GM18870 (cell line): ENCODE data around the gene SRGAP1.

Experiments
- ATAC-seq: cut with Tn5 transposase; IDR thresholded peaks from one replicate; pipeline ENCODE4 v1.9.1; 2021; ENCODE audit warnings: moderate library complexity; ENCODE audit not compliant: unreplicated experiment

SRGAP1 gene

DNA sequence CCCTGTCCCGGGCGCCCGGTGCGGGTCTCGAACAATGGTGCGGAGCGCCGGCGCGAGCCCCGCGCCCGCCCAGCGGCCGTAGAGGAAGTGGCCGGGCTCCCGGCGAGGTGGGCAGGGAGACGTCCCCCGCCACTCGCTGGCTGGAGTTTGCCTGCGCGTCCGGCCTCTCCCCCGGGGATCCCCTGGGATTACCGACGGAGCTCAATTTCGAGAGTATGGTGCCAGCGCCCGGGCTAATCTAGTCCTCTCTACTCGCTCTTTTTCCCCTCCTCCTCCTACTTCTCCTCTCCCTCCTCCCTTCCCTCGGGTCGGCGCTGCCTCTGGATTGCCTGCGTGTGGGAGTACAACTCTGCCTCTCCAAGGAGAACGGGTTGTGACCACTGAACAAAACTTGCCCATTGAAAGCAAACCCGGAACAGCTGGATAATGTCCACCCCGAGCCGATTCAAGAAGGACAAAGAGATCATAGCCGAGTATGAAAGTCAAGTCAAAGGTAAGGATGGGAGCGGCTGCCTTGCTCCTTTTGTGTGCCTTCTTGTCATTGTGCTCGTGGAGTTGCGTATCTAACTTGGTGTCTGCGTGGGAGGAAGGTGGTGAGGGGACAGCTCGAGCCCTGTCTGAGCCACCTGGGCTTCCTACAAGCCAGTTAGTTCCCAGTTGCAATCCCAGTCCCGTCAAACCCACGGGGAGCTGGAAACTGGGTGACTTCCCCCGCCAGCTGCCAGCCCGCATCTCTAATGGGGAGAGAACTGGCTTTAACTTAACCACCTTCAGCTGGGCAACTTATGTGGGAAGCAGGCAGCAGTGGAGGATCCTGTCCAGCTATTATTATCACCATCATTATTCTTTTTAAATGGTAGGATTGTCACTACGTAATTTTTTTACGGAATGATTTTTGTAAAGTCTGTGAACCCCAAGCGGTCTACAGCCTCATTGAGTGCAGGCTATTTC is at the start of gene SRGAP1:
Gene SRGAP1 (plus strand): TSS at position 310 of the 951 bp plus-strand sequence. CDS start 117 bp downstream, at position 427.
- ATAC-seq, result no peak

DNA sequence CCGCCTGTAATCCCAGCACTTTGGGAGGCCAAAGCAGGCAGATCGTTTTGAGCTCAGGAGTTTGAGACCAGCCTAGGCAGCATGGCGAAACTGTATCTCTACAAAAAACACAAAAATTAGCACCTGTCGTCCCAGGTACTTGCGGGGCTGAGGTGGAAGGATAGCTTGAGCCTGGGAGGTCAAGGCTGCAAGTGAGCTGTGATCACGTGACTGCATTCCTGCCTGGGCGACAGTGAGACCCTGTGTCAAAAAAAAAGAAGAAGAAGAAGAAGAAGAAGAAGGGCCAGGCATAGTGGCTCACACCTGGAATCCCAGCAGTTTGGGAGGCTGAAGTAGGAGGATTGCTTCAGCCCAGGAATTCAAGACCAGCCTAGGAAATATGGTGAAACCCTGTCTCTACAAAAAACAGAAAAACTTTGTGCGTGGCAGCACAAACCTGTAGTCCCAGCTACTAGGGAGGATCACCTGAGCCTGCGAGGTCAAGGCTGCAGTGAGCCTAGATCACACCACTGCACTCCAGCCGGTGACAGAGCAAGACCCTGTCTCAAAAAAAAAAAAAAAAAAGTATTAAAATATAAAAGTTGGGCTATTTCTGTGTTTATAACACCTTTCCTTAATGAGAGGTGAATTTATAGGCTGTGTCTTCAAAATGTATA is 49.3 kb upstream of the SRGAP1 start:
- ATAC-seq, result no peak

DNA sequence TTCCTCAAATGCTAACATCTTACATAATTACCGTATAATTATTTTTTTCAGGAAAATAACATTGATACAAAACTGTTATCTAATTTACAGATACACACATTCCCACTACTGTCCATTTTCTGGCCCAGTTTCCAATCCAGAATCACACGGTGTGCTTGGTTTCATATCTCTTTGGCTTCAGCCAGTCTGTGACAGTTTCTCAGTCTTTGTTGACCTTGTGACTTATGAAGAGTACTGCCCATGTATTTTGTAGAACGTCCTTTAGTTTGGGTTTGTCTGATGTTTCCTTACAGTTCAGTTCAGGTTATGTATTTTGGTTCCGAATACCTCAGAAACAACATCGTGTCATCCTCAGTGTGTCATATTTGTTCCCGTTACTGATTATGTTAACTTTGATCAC is 48.6 kb upstream of the SRGAP1 start:
- ATAC-seq, result no peak

DNA sequence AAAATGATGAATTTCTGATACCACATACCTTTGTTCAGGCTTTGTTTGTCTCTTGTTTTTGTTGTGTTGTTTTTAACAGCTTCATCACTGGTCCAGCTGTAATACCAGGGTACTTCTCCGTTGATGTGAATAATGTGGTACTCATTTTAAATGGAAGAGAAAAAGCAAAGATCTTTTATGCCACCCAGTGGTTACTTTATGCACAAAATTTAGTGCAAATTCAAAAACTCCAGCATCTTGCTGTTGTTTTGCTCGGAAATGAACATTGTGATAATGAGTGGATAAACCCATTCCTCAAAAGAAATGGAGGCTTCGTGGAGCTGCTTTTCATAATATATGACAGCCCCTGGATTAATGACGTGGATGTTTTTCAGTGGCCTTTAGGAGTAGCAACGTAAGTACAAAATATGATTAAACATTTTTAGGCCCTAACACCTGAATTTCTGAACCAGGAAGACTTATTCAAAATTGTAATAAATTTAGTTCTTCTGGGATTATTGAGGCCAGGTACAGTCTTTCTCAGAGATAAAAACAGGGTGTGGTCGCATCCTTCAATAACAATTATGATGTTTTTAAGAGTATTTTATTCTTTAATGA is 42.4 kb upstream of the SRGAP1 start:
- ATAC-seq, result no peak

DNA sequence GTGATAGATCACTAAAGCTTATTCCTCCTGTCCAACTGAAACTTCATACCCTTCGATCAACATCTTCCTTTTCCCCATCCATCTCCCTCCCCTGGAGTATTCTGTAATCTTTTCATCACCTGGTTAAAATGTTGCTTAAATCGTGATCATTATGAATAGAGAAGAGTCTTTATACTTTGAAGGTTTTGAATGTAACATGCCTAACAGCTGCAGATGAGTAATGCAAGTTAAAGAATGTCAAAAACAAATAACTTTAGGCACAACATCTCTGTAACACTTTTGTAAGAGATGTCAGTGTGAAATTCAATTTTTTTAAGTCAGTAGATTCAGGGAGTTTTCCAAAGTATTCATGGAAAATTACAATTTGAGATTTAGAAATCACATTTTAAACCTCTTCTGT is 39.8 kb upstream of the SRGAP1 start:
- no peak for ATAC-seq

DNA sequence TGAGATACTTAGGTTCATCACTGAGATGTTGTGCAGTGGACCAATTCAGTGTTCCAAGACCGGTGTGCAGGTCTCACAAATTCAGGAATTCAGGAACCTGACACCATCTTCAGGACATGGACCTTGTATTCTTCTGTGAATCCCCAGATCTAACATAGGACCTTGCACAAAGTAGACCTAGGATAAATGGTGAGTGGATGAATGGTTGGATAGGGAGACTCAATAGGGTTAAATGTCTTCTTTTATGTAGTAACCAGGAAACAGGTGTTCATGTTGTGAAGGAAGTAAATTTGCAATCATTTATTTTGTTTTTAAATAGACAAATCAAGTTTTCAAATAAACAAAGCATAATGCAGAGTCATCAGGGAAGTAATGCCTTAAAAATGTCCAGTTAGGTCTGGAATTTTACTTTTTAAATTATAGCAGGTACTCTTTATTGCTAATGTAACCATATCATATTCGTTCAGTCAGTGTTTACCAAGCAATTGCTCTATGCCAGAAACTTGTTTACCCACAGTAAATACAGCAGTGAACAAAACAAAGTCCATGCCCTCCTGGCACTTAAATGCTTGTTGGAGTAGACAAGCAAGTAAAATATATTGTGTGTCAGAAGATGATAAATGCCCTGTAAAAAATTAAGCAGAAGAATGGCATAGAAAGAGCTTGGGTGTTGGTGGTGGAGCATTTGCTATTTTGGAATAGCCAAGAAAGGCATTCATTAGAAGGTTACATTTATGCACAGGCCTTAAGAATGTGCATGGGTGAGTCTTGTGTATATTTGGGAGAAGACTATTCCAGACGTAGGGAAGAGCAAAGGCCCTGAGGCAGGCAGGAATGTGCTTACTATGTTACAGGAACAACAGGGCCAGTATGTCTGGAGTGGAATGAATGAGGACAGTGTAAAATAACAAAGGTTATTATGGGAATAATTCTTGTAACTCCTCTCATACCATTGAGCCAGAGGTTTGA is 38.5 kb upstream of the SRGAP1 start:
- no peak for ATAC-seq

DNA sequence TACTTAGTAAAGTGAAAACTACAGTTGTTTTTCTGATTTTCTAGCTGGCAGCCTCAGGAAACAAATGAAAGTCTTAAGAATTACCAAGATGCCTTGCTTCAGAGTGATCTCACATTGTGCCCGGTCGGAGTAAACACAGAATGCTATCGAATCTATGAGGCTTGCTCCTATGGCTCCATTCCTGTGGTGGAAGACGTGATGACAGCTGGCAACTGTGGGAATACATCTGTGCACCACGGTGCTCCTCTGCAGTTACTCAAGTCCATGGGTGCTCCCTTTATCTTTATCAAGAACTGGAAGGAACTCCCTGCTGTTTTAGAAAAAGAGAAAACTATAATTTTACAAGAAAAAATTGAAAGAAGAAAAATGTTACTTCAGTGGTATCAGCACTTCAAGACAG is 35.9 kb upstream of the SRGAP1 start:
- no peak for ATAC-seq

DNA sequence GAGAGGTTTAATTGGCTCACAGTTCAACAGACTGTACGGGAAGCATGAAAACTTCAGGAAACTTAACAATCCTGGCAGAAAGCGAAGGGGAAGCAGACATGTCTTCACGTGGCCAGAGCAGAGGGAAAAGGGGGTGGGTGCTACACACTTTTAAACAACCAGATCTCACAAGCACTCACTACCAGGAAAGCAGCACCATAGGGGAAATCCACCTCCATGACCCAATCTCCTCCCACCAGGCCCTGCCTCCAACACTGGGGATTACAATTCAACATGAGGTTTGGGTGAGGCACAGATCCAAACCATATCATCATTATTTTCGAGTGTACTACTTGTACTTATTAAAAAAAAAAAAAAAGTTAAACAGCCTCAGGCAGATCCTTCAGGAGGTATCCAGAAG is 34.9 kb upstream of the SRGAP1 start:
- ATAC-seq, result no peak

DNA sequence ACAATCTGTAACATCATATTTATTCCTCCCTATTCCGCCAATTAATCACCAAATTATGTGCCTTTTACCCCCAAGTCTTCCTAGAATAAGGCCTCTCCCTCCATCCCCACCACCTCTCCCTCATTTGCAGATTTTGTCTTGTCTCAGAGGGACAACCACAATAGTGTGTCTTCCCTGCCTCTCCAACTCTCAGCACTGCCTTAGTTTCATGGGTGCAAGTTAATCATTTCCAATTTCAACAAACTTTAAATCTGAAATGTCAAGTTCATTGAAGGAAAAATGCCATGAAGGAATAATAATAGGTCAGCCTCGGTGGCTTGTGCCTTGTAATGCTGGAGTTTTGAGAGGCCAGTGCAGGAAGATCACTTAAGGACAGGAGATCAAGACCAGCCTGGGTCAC is 33.2 kb upstream of the SRGAP1 start:
- no peak for ATAC-seq

DNA sequence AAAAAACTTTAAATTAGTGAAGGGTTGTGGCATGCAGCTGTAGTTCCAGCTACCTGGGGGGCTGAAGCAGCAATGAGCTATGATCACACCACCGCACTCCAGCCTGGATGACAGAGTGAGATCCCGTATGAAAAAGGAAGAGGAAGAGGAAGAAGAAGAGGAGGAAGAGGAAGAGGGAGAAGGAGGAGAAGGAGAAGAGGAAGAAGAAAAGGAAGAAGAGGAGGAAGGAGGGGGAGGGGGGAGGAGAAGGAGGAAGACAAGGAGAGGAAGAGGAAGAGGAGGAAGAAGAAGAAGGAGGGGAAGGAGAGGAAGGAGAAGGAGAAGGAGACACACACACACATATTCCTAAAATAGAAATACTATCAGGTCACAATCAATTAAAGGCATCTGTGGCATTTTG is 32.7 kb upstream of the SRGAP1 start:
- no peak for ATAC-seq

DNA sequence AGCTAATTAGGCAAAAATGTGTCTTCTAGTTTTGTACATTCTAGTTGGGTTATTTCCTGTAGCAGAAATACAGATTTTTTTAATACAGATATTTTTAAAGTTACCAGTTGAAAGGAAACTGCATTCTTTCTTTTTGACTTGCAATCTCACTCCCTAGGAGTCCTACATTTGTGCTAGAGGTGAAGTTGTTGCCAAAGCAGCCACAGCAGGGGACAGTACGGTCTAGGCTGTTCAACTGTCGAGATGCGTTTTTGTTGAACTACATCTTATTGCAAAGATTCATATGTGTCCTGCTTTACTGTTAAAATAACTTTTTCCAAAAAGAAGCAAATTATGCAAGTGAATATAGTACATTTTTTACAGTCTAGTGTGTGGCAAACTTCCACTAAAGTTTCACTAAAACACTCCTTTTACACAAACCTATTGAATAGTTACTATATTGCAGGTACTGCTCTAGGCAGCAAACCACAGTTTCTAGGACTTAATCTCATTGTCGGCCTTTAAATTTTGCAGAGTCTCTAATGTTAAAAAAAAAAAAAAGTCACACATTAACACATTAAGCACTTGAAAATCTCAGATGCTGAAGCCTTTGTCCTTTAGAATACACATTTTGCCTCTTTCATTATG is 30.2 kb upstream of the SRGAP1 start:
- ATAC-seq, result peak; percentile 2

DNA sequence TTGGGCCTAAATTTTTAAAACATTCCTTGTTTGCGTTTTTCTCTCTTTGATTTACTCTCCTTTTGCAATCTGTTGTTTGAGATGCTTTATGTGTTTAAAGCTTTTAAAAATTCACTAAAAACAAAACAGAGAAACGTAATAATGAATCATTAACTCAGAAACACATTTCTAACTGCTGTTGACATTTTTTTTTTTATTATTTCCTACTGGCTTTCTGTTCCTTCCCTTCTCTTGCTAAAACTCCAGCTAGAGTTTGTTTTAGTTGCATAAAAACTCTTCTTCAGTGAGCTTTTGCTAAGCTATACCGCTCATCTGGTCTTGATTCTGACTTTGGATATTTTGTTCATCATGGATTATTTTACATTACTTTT is 29.0 kb upstream of the SRGAP1 start:
- ATAC-seq, result no peak

DNA sequence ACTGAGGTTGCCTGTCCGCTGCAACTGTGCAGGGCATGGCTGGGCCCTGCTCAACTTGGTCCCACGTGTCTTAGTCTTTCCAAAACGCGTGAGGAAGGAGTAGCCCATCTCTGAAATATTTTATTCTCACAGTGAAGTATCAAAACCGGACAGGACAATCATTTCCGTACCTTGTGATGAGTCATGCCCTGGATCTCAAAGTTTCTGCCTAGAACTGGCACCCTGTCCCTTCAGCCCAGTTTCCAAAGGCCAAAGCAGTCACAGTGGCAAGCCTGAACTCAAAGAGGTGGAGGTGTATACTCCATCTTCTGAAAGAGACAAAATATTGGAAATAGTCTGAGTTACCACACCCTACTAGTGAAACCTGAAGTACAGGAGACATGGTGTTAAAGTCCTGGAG is 28.5 kb upstream of the SRGAP1 start:
- no peak for ATAC-seq

DNA sequence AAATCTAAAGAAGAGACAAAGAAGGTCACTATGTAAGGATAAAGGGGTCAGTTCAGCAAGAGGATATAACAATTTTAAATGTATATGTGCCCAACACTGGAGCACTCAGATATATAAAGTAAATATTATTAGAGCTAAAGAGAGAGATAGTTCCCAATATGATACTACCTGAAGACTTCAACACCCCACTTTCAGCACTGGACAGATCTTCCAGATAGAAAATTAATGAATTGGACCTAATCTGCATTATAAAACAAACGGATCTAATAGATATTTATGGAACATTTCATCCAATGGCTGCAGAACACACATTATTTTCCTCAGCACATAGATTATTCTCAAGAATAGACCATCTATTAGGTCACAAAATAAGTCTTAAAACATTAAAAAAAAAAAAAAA is 24.1 kb upstream of the SRGAP1 start:
- ATAC-seq, result no peak

DNA sequence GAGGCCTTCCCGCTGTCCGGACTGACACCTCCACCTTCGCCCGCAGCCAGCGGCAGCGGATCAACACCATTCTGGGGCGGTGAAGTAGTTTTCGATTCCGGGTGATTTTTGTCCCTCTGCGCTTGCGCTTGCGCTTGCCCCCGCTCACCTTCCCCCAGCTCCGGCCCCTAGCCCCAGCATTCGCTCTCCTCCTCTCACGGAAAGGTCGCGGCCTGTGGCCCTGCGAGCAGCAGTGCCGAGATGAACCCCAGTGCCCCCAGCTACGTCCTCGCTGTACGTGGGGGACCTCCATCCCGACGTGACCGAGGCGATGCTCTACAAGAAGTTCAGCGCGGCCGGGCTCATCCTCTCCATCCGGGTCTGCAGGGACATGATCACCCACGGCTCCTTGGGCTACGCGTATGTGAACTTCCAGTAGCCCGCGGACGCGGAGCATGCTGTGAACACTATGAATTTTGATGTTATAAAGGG is 22.7 kb upstream of the SRGAP1 start:
- ATAC-seq, result no peak

DNA sequence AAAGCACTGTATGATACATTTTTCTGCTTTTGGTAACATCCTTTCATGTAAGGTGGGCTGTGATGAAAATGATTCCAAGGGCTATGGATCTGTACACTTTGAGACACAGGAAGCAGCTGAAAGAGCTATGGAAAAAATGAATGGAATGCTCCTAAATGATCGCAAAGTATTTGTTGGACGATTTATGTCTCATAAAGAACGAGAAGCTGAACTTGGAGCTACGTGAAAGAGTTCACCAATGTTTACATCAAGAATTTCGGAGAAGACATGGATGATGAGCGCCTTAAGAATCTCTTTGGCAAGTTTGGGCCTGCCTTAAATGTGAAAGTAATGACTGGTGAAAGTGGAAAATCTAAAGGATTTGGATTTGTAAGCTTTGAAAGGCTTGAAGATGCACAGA is 22.1 kb upstream of the SRGAP1 start:
- ATAC-seq, result no peak

DNA sequence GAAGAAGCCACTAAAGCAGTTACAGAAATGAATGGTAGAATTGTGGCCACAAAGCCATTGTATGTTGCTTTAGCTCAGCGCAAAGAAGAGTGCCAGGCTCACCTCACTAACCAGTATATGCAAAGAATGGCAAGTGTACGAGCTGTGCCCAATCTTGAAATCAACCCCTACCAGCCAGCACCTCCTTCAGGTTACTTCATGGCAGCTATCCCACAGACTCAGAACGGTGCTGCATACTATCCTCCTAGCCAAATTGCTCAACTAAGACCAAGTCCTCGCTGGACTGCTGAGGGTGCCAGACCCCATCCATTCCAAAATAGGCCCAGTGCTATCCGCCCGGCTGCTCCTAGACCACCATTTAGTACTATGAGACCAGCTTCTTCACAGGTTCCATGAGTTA is 21.5 kb upstream of the SRGAP1 start:
- ATAC-seq, result no peak

DNA sequence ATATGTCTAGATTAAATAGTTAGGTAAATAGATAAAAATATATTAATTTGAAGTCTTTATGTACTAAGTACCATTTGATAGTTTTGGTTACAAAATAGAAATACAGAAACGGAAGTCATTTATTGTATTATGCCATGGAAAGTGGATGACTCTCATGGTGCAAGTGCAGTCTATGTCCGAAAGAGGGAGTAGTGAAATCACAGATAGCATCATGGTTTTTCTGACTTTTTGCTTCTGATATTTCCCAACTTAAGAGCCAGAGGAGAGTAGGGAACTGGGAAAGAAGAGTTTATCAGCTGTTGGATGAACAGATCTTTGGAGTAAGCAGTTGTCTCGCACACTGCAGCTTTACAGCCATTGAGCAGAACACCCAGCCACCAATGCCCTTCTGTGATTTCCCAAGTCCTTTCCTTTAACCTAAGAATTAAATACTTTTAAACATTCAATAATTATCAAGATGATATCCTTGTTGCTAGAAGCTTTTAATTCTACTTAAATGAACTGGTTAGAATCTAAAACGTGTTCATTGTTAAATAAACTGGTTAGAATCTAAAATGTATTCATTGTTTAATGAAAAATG is 18.4 kb upstream of the SRGAP1 start:
- peak; percentile 81 for ATAC-seq

DNA sequence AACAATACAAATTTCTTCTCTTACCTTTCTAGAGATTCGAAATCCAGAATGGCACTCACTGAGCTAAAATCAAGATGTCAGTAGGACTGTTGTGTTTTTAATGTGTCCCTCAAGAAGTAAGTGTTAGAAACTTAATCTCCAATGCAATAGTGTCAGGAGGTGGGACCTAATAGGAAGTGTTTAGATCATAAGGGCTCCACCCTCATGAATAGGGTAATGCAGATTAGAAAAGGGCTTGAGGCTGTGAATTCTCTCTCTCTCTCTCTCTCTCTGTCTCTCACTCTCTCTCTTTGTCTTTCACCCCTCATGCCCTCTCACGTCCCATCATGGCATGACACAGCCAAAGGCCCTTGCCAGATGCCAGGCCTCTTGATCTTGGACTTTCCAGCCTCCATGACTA is 15.6 kb upstream of the SRGAP1 start:
- ATAC-seq, result no peak

DNA sequence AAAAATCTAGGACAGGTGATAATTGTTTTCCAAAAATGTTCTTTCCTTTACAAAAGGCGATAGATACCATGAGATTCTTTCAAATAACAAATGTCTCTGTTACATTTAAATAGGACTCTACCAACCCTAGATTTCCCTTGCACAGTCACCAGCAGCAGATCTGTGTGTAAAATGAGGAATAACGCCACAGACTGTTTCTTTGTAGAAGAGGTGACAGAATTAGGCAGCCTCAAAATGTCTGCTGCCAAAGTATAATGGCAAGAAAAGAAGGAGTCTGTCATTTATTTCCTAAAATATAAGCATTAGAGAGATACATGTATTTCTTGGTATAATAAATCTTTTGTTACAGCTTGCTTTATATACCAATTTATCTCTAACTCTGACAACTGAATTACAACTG is 8.5 kb upstream of the SRGAP1 start:
- ATAC-seq, result no peak
